Neural cell (in vitro differentiated cells): ENCODE results near the gene SERPINH1.

Source experiments
- EZH2 ChIP-seq: fragments of 200-600, 300-800 bp; shearing (Covaris generic), sonication (generic); IDR thresholded peaks from 2 replicates; pipeline ENCODE4 v1.6.1; 2014; ENCODE audit warnings: antibody characterized with exemption, low read length, borderline replicate concordance, mild to moderate bottlenecking; ENCODE audit not compliant: insufficient read depth, poor library complexity, severe bottlenecking
- MXI1 ChIP-seq: fragments of 450-650 bp; conservative IDR thresholded peaks from 2 replicates; pipeline ENCODE4 v1.6.1; 2014; ENCODE audit warnings: antibody characterized with exemption, mild to moderate bottlenecking; ENCODE audit not compliant: poor library complexity, severe bottlenecking
- TAF1 ChIP-seq: IDR thresholded peaks from 2 replicates; pipeline ENCODE4 v1.6.1; 2012; ENCODE audit warnings: low read depth
- TF ChIP-seq, protein P1 (sequence below): fragments of 450-650 bp; IDR thresholded peaks from 2 replicates; pipeline ENCODE4 v1.5.1; 2014; ENCODE audit warnings: antibody characterized with exemption, mild to moderate bottlenecking, moderate library complexity; ENCODE audit not compliant: poor library complexity, severe bottlenecking

DNA sequence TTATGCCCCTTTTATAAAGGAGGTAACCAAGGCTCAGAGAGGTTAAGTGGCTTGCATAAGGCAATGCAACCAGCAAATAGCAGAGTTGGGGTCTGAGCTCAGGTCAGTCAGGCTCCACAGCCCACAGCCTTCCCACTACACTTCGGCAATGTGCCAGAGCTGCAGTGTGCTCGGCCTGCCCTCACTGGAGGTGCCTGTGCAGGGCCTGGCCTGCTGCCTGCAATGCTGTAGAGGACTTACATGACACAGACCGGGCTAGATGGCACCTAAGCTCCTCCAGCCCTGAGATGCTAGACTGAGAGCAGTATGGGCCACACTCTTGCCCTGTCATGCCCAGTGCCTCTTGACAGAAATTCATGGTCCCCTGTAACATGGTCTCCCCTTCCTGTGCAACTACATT is 49.8 kb downstream of the SERPINH1 start:
- TF ChIP-seq, protein P1, sequence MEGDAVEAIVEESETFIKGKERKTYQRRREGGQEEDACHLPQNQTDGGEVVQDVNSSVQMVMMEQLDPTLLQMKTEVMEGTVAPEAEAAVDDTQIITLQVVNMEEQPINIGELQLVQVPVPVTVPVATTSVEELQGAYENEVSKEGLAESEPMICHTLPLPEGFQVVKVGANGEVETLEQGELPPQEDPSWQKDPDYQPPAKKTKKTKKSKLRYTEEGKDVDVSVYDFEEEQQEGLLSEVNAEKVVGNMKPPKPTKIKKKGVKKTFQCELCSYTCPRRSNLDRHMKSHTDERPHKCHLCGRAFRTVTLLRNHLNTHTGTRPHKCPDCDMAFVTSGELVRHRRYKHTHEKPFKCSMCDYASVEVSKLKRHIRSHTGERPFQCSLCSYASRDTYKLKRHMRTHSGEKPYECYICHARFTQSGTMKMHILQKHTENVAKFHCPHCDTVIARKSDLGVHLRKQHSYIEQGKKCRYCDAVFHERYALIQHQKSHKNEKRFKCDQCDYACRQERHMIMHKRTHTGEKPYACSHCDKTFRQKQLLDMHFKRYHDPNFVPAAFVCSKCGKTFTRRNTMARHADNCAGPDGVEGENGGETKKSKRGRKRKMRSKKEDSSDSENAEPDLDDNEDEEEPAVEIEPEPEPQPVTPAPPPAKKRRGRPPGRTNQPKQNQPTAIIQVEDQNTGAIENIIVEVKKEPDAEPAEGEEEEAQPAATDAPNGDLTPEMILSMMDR: no peak
- TF ChIP-seq TAF1 (no peak), EZH2 (no peak), MXI1 (no peak)
